ENCODE results near the gene RGS11. TPM values are rescaled to one million over a fixed set of nuclear protein-coding genes. Genes with fewer than 3 reads are reported as not detected.
A peak's percentile ranks its signal among the peaks of the same experiment; 100 is the strongest.

The RGS11 gene
- total RNA-seq, 1 donor from 2014 or later, result not detected

GRCh38 chr16:280005-280460 is 4.3 kb upstream of the RGS11 start:
- peaks cover 6% of the 10 kb centered on the region for H3K4me1 Mint-ChIP-seq
- intact Hi-C loops (cut with micrococcal nuclease), result no loop called here
- ChIA-PET POLR2A (no interaction called here), CTCF (no interaction called here)
- DNase-seq (no peak), ATAC-seq (ENCODE audit: low read depth) (no peak)
- no peaks in the 10 kb centered on the region for H3K9me3 Mint-ChIP-seq
- no peak overlapping the region for H3K4me3 Mint-ChIP-seq
- no peaks in the 10 kb centered on the region for H3K36me3 Mint-ChIP-seq (ENCODE audit: low read depth)
- no peak overlapping the region for H3K27ac Mint-ChIP-seq
- TF ChIP-seq CTCF (IDR thresholded peaks at IDR 0.05), result no peak
- peaks cover 14% of the 10 kb centered on the region for H3K27me3 Mint-ChIP-seq

GRCh38 chr16:279531-279930 is 3.8 kb upstream of the RGS11 start:
- no peak overlapping the region for H3K4me3 Mint-ChIP-seq

GRCh38 chr16:278863-279366 is 3.2 kb upstream of the RGS11 start:
- H3K27ac Mint-ChIP-seq, result no peak overlapping the region
- ATAC-seq (ENCODE audit: low read depth) (no peak), DNase-seq (no peak)
- TF ChIP-seq CTCF (IDR thresholded peaks at IDR 0.05), result no peak
- peaks cover 6% of the 10 kb centered on the region for H3K4me1 Mint-ChIP-seq
- H3K27me3 Mint-ChIP-seq, result peaks cover 17% of the 10 kb centered on the region
- H3K4me3 Mint-ChIP-seq, result no peak overlapping the region
- intact Hi-C loops (cut with micrococcal nuclease), result no loop called here
- no peaks in the 10 kb centered on the region for H3K36me3 Mint-ChIP-seq (ENCODE audit: low read depth)
- POLR2A ChIA-PET, result no interaction called here
- CTCF ChIA-PET, result no interaction called here
- H3K9me3 Mint-ChIP-seq, result no peaks in the 10 kb centered on the region

More at GRCh38 chr16:279531-279930, 3.8 kb upstream of the RGS11 start:
- CTCF ChIA-PET, result no interaction called here
- POLR2A ChIA-PET, result no interaction called here
- intact Hi-C loops (cut with micrococcal nuclease), result no loop called here
- H3K36me3 Mint-ChIP-seq (ENCODE audit: low read depth), result no peaks in the 10 kb centered on the region
- no peaks in the 10 kb centered on the region for H3K9me3 Mint-ChIP-seq
- no peak overlapping the region for H3K27ac Mint-ChIP-seq
- DNase-seq (no peak), ATAC-seq (ENCODE audit: low read depth) (no peak)
- H3K27me3 Mint-ChIP-seq, result peaks cover 14% of the 10 kb centered on the region
- TF ChIP-seq CTCF (IDR thresholded peaks at IDR 0.05), result no peak
- H3K4me1 Mint-ChIP-seq, result peaks cover 6% of the 10 kb centered on the region

- DNase-seq, result no peak
- Mint-ChIP-seq H3K36me3 (ENCODE audit: low read depth) (no peaks in the 10 kb centered on the region), H3K27me3 (peaks cover 16% of the 10 kb centered on the region), H3K4me3 (peak overlapping the region; percentile 46), H3K27ac (no peak overlapping the region), H3K4me1 (peaks cover 6% of the 10 kb centered on the region), H3K9me3 (no peaks in the 10 kb centered on the region)
- ChIA-PET CTCF (no interaction called here), POLR2A (interaction anchor here (0.6 kb wide), 1 partner anchor 39 kb away, joined by 3 read pairs; no protein-coding TSS in a partner anchor)
- no peak for ATAC-seq (ENCODE audit: low read depth)
- TF ChIP-seq CTCF (IDR thresholded peaks at IDR 0.05), result no peak
- intact Hi-C loops (cut with micrococcal nuclease), result no loop called here
Measured at GRCh38 chr16:276426-277077, 808 bp upstream of the RGS11 start.

- no peaks in the 10 kb centered on the region for H3K9me3 Mint-ChIP-seq
- ChIA-PET POLR2A (no interaction called here), CTCF (no interaction called here)
- no peaks in the 10 kb centered on the region for H3K36me3 Mint-ChIP-seq (ENCODE audit: low read depth)
- no peak for DNase-seq
- ATAC-seq (ENCODE audit: low read depth), result no peak
- H3K4me1 Mint-ChIP-seq, result peaks cover 6% of the 10 kb centered on the region
- H3K27ac Mint-ChIP-seq, result no peak overlapping the region
- H3K4me3 Mint-ChIP-seq, result peak overlapping the region; percentile 52
- TF ChIP-seq CTCF (IDR thresholded peaks at IDR 0.05), result no peak
- H3K27me3 Mint-ChIP-seq, result peaks cover 15% of the 10 kb centered on the region
- intact Hi-C loops (cut with micrococcal nuclease), result no loop called here
Measured at GRCh38 chr16:275041-275641, 603 bp downstream of the RGS11 start.
